ENCODE data around the gene TALDO1.

TALDO1 gene

DNA sequence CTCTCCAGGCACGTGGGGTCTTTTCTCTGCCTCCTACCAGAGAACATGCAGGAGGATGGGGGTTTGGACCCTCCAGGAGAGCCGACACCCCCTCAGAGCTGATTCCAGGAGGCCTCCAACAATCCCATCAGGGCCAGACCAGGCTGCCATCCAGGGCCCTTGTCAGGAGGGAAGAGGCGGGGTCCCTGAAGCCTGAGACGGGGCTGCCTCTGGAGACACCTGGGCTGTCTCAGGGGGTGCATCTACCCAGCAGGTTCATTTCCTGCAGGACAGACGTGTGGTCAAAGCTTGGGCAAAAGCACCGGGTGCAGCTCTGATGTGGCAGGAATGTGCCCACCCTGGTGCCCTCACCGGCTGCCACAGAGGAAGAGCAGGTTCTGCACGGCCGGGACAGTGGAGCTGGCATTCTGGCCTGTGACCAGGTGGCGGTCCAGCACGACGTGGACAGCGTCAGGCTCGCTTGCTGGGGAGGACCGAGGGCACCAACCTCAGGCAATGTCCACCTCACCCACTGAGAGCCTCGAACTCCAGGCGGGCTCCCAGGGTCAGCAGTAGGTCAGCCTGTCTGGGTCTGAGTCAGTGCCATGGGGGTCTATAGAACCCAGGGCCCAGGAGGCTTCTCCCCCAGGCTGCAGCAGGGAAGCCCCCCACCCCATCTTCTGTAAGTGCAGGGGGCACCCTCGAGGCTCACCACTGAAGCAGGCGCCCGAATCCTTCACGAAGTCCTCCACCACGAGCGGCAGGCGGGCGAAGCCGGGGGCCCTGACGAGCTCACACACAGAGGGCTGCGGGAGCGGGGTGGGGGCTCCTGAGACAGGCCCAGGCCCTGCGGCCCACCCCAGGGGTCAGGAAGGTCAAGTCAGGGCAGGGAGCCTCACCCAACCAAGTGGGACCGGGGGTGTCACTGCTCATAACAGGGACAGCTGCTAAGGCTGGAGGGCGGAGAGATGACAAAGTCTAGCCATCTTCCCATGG is 23.7 kb downstream of the TALDO1 start:
- no peak for DNase-seq

DNA sequence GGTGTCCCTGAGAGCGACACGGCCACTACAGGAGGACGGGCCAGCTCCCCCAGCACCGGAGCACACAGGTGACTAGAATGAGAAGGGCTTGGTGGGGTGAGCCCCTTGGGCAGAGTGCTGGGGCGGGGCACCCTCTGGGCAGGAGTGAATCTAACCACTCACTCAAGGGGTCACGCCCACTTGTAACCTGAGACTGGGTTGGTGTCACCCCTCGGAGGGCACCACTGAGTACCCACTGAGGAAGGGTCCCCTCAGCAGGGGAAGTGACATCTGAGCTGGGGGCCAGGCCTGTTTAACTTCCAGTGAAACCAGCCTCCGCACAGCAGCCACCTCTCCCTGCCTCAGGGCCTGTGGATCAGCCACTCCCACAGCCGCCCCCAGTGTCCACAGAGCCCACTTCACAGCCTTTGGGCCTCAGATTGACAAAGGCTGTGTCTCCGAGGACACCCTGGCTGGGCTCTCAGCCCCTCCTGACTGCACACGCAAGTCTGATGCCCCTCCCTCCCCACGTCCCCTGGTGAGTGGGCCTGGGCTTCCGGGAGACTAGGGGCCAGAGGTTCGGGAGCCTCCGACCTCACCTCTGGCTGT is 24.4 kb downstream of the TALDO1 start:
- no peak for DNase-seq

DNA sequence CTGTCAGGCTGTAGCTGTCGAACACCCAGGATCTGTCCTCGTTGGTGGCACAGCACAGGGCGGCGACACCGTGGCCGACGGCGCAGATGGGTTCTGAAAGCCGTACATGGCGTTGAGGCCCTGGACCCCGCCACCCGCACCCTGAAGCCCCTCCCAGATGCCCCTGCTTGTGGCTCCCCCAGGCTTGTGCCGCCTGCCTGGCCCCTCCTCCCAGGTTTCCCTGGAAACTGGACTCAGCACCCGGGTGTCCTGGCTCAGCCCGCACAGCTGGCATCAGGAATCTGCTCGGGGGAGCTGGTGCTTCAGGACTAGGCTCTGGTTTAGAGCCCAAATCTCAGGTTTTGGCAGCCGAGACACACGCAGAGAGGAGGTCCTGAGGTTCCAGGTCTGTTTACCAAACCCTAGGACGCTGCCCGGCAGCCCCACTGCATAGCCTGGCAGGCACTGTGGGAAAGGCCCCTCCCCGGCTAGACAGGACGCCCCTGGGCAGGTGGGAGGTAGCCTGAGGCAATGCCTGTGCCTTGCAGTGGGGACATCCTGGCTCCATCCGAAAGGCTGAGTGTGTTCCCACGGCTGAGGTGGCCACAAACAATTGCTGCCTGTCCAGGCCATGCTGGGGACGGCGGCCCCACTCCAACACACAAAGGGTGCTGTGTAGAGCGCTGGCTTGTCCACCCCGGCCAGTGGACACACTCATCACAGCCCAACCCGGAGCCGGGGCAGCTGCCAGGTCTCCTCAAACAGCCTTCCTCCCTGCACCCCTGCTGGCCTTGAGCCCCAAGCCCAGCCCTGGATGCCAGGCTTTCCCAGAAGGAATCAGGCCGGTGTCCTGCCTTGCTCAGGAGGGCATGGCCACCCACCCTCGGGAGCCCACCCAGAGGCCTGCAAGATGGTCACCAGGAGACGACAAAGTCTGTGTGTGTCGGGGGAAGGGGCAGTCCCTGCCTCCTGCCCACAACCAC is 25.4 kb downstream of the TALDO1 start:
- no peak for DNase-seq

DNA sequence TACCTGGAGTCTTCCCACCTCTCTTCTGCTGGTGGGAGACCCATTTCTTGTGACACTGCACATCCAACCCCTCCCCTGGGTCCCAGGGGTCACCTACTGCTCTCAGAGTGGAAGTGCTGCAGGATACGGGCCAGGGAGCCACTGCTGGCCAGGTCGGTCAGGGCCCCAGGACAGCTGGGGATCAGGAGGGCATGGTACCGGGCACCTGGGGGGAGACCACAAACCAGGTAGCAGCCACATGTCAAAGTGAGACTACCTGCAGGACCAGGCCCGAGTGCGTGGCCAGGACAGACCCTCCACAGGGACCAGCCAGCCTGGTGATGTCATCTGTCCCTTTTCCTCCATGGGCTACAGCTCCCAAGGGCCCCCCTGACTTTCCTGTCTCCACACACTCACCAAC is 26.2 kb downstream of the TALDO1 start:
- no peak for DNase-seq

DNA sequence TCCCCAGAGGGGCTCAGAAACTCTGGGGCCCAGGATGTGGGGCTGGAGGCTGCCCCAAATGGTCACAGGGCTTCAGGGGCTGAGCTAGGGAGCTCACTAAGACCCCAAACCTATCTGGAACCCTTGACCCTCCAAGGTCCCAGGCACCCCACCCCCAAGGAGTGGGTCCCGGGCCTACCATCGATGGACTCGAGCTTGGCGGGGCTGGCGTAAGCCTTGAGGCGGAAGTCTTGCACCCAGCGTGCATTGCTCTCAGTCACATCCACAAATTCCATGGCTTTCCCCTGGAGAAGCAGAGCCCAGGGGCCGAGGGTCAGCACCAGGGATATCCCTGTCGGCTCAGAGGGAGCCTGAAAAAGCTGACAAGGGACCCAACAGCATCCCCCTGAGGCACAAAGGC is 26.6 kb downstream of the TALDO1 start:
- no peak for DNase-seq

DNA sequence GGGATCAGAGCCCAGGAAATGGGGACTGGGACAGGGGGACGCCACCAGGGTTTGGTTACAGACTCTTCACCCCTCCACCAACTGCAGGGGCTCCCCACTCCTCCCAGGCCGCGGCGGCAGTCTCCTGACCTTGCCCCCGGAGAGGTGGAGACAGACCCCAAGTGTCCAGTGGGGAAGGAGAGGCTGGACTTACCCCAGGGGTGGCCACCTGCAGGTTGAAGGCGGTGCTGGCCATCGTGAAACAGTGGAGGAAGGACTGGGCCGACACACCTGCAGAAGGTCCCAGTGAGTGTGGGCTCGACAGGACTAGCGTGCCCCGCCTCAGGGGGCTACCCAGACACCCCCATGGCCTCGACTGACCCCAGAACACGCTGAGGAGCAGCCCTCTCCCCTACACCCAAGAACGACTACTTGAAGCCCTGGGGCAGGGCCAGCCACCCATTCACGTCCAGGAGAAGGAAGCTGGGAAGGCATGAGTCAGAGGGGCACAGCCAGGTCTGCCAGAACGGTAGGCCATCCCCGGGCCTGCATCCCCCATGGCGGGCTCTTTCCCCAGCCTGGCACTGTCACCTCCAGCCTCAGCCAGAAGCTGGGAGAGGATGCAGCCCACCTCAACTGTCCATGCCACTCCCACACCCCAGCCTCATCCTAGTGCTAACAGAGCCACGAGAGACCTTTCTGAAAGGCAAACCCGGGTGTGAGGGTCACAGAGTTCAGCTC is 27.8 kb downstream of the TALDO1 start:
- no peak for DNase-seq

DNA sequence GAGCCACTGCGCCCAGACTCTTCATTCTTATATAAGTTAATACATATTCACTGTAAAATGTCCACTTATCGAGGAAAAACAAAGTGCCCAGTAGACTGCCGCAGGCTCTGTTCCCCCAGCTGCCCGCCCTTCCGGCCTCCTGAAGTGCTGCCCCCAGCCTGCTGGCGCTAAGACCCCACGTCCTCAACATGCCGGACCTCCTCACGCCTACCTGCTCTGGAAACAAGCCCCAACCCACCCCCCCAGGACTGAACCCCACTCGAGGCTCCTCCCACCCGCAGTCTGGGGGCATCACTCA is 28.9 kb downstream of the TALDO1 start:
- no peak for DNase-seq

DNA sequence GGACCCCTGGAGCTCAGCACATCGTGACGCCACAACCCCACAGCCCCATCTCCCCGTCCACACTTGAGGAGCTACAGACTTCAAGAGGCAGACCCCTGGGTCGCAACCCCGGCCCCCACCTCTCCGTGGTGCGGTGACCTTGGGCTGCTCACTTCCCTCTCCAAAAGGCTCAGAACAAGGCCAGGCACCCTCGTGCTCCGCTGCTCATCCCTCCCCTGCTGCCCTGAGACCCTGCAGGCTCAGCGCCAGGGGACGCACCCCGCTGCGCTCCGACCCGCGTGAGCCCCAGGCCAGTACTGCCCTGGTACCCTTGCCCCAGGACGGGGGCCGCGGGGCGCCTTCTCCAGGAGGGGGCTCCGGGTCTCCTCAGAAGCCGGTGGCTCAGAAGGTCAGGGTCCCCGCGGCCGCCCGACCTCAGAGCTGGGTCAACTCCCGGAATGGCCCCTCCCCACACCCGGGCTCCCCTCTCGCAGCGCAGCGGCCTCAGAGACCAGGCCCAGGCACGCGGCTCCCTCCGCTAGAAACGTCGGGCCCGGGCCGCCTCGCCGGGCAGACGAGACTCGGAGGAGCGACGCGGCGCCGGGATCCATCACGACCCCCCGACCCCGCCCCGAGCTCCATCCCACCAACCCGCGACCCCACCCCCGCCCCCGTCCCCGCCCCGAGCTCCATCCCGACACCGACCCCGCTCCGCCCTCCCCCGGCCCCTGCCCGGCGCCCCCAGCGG is 29.5 kb downstream of the TALDO1 start:
- no peak for DNase-seq

DNA sequence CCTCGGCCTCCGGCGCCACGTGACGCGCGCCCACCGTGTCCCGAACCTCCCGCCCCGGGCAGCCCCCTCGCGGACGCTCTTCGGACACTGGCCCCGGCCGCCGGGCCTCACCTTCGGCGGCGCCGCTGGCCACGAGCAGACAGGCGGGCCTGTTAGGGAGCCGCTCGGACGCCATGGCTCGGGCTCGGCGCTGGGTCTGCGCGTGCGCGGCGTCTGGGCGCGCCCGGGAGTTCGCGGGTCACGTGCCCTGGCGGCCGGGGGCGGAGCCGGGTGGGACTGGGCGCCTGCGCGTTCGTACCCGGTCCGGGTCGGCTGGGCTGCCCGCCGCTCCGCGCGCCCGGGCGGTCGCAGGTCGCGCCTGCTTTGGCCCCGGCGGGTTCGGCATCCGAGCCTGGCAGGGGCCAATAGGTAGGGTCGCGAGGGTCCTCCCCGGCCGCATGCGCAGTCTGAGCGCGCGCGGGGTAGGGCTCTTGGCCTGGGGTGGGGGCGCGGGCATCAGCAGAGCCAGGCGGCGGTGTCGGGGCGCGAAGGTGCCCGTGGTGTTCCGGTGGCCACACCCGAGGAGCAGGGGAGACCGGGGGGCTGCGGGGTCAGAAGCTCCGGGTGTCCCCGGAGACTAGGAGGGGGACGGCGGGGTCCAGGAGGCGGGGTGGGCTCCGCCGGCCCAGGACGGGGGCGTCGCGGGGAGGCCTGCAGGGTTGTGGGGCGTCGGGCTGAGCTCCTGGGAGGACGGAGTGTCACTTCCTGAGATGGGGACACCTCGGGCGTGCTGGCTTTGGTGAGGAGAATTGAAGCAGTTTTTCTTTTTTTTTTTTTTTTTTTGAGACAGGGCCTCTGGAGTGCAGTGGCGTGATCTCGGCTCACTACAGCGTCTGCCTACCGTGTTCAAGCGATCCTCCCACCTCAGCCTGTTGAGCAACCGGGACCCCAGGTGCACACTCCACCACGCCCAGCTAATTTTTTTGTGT is 30.3 kb downstream of the TALDO1 start, which contains the start of gene GATD1:
GATD1 (minus strand) TSS at position 200 of the 968 bp plus-strand sequence; CDS start at position 175, 25 bp downstream.
- DNase-seq = peak; percentile 95

DNA sequence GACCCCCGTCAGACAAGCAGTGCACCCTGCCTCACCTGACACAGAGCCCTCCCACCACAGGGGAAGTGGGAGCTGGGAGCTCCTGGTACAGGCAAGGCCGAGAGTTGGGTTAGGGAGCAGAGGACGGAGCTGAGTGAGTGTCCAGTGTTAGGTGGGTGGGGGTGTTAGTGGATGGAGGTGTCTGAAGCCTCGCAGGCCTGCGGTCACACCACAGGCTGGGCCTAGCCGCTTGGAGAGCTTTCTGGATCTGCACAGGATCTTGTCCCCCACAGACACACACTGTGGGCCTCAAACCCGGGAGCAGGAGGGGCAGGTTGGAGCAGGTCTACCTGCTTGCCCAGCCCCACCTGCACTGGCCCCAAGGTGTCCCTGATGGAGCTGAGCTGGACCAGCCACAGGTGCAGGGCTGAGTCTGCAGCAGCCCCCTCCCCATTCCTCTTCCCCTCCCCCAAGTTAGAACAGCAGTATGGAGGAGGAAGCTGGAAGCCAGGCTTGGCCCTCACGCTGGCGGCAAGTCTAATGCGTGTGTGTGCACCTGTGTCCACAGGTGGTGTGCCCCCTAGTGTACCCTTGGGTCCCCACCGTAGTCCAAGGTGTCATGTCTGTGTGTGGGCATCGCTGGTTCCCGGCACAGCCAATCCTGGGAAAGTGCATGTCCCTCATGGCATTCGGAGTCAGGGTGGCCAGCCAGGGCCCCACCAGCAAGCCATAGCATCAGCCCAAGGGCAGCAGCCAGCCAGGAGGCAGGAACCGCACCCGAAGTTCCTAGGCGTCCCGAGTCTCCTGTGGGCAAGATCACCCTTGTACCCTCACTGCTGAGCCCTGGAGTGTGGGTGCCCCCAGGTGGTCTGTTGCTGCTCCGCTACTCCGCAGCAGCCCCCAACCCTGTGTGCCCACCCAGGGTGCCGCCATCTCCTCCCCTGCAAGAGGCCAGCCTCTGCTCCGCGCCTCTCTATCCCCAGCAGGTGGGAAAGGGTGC is 32.0 kb downstream of the TALDO1 start:
- DNase-seq = no peak

DNA sequence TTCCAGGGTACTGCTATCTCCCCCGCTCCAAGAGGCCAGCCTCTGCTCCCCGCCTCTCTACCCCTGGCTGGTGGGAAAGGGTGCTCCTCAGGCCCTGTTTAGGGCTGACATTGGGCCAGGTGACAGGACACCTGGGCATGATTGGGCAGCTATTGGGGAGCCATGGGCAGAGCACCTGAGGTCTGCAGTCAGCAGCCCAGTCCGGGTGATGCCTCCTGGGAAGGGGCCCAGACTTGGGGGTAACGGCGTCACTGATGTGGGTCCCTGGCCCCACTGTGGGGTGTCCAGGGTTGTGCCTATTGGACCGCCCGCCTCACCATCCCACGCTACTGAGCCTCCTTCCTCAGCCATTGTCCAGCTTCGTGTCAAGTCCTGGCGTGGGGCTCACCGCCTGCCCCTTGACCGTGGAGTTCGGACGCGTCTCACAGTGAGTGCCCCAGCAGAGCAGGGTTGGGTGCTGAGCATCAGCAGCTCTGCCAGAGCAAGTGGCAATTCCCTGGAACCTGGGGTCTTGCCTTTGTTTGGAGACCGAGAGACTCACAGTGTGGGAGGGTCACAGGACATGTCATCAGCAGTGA is 32.8 kb downstream of the TALDO1 start:
- no peak for DNase-seq

DNA sequence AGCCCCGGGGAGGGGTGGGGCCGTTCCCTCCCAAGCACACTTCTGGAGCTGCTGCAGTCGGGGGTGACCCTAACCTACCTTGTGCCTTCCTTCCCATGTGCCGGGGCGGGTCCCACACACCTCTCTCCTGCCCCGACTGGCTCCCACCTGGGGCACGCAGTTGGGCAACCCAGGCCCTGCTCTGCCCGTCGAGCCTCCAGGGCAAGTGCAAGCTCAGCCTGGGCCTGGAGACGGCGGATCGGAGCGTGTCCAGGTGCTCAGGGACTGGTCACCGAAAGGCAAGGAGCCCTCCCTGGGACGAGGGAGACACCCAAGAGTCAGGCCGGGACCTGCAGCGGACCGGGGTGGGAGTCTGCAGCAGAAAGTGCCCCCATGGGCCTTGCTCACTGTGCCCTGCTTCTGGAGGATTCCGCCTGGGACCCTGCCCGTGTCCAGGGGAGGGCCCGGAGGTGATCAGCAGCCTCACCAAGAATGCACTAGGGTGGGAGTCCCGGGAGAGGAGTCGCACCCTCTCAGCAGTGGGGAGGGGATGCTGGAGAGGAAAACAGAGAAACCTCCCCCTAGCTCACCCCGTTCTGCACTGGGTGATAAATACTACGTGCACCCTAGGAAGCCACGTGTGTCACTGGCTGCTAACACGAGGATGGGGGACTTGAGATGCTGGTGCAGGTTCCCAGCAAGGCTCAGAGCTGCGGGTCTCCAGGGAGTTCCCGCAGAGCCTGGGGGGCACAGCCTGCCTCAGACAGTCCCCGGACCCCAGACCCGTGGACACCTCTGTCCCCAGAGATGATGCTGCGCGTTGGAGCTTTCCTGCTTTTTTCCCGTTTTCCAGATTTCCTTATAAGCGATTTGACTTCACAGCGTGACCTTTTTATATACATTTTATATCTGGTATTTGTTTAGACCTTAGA is 35.3 kb downstream of the TALDO1 start:
- DNase-seq = peak; percentile 3

DNA sequence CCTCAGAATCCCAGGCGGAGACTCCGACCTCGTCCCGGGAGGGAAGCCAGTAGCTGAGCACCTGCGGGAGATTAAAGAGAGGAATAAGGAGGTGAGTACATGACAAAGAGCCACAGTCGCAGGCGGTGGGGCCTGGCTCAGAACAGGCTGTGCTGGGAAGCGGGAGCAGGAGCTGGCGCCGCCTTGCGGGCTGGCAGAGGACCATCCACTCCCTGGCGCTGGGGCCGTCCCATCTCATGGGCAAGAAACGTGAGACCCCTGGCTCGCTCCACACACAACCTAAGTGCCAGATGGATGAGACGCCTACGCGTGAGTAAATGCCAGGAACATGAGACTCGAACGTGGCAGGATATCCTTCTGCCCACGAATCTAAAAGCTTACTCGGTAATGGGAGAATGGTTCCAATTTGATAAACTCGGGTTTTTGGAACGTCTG is 36.3 kb downstream of the TALDO1 start:
- DNase-seq = peak; percentile 50

DNA sequence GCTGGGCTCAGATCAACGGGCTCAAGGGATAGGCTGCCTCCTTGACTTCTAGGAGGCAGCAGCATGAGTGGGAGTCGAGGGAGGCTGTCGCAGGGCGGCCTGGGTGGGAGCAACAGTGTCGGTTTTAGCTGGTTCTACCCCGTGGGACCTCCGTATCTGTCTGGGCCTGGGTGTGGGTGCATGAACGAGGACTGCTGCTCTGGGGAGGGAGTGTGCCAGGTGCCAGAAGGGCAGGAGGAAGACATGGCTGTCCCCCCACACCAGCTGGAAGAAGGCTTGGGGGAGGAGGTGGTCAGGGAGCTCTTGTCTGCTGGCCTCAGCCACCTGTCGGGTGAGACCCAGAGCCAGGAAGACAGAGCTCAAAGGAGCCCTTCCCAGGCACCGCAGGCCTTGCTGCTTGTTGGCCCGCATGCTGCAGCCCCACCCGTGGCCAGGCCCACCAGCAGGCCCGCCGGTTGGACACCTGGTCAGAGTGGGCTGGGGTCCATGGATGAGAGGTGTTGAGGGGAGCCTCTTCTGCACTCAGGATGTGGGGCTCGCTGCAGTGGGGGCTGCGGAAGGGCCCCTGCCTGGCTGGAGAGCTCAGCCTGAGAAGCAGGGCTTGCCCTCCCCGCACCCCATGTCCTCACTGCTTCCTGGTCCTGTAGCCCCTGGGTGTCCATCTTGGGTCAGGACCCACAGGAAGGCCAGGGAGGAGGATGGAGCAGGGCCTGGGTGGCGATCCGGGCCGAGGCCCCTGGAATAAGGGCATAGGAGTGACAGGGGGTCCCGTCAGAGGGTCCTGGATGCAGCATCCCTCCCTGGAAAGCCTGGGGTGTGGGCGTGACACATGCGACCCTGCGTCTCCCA is 39.2 kb downstream of the TALDO1 start:
- no peak for DNase-seq

DNA sequence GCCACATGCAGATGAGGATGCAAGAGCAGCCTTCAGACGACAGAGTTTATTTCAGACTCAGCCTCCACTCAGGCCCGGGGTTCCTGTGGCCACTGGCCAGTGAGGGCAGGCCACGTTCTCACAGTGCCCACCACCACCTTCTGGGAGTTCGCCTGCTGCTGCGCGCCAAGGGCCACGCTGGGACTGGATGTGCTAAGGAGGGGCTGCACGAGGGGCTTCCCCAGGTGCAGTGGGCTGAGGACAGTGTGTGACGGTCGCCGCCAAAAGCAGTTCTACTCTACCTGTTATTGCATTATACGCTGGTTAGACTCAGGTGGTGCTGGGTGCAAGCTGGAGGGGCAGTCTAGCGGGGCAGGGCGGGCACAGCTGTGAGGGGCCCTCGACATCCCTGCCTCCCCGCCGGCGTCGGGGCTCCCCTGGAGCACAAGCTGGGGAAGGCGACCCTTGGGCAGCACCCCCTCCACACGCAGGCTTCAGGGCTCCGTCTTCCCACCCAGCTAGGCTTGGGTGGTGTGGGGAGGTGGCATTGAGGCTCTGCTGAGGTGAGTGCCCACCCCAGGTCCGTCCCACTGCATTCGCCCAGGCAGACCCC is 39.9 kb downstream of the TALDO1 start:
- no peak for DNase-seq

DNA sequence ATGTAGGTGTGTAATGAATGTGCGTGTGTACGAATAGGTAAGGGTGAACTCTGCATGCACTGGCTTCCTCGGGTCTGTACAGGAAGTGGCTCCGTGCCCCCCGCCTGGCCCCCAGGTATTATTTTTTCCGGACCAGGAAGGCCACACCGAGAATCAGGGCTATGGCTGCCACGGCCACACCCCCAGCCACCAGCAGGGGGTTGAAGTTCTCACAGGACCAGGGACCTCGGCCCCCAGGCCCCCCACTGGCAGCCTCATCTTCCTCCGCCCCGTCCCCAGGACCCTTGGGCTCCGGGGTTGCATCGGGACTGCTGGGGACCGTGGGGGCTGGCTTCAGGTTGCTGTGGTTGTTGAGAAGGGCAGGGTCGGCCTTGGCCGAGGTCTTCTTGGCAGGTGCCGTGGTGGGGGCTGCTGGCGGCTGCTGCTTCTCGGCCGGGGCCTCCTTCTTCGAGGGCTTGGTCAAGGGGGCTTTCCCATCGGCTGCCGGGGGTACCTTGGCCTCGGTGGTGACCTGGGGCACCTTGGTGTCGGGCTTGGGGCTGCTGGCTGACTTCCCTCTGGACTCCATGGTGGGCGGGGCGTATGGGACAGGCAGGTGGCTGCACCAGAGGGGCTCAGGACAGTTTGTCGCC is 40.9 kb downstream of the TALDO1 start:
- DNase-seq = no peak
